K562 (cell line): ENCODE results near the gene EIF1. TPM values are rescaled to one million over a fixed set of nuclear protein-coding genes. Genes with fewer than 3 reads are reported as not detected.
A peak's percentile ranks its signal among the peaks of the same experiment; 100 is the strongest.

Experiments
- BHLHE40 ChIP-seq: IDR thresholded peaks from 2 replicates; pipeline ENCODE4 v1.6.1; 2011; ENCODE audit warnings: low read length, improper control_type of control experiment
- FOXK1 ChIP-seq: sonication (generic); formaldehyde crosslinking; IDR thresholded peaks from 2 replicates; pipeline ENCODE4 v1.8.0; 2022; ENCODE audit warnings: missing genetic modification reagents, mild to moderate bottlenecking, borderline replicate concordance
- HLTF ChIP-seq: fragments of 450-650 bp; IDR thresholded peaks from 2 replicates; pipeline ENCODE4 v1.6.1; 2016
- SRSF1 ChIP-seq: fragments of 200-400 bp; formaldehyde crosslinking; IDR thresholded peaks from 2 replicates; pipeline ENCODE4 v1.6.1; 2017; ENCODE audit warnings: mild to moderate bottlenecking, low read depth, low read length, moderate library complexity
- polyA plus RNA-seq, 8 experiments: library from polyadenylated mRNA; depleted of rRNA in 4 of 8; stranded (reverse) in 5 of 8; unstranded in 3 of 8; fragments of >200 nt; fragmentation: Nextera tagmentation in 2 of 8; fragmentation: Illumina TruSeq in 1 of 8; extraction: Ambion mirVana in 2 of 8; extraction: Trizol in 1 of 8; gene quantifications; 2 replicates each; pipeline versions ENCODE4 v1.2.1 to v1.2.3, GENCODE V29; 2011 to 2014; ENCODE audit warnings: inconsistent platforms in 1 of 8, missing spikeins in 1 of 8
- total RNA-seq, 7 experiments: library from RNA; depleted of rRNA in 6 of 7; stranded (reverse); fragments of >200 nt in 6 of 7; fragmentation: Illumina TruSeq in 2 of 7; extraction: Trizol in 2 of 7; gene quantifications; 2 replicates each; pipeline versions ENCODE4 v1.2.1 to v1.2.3, GENCODE V29; 2011 to 2021; ENCODE audit warnings: low replicate concordance in 1 of 7
- TF ChIP-seq, protein P1 (sequence below), 2 experiments: fragments of 450-650 bp; IDR thresholded peaks; 2 replicates each; pipeline ENCODE4 v1.6.1; 2016; ENCODE audit warnings: mild to moderate bottlenecking in 2 of 2, borderline replicate concordance in 1 of 2, low read depth in 1 of 2, moderate library complexity in 1 of 2
- TF ChIP-seq, protein P2 (sequence below), 2 experiments: IDR thresholded peaks; 2 replicates each; pipeline ENCODE4 v1.6.1; 2011; ENCODE audit warnings: borderline replicate concordance in 1 of 2, control low read depth in 1 of 2, low read depth in 1 of 2, low read length in 1 of 2, mild to moderate bottlenecking in 1 of 2, mixed read lengths in 1 of 2, moderate library complexity in 1 of 2; ENCODE audit not compliant: insufficient read depth in 1 of 2, insufficient read length in 1 of 2, poor library complexity in 1 of 2, severe bottlenecking in 1 of 2; ENCODE audit errors: extremely low read depth in 1 of 2
- TF ChIP-seq, protein P3 (sequence below), 2 experiments: fragments of 450-650 bp; formaldehyde crosslinking in 1 of 2; IDR thresholded peaks; 2 replicates each; pipeline versions ENCODE4 v1.4.0 to v1.6.1; 2014 to 2020; ENCODE audit warnings: mild to moderate bottlenecking in 2 of 2, borderline replicate concordance in 1 of 2, low read depth in 1 of 2

EIF1 gene
- total and polyA plus RNA-seq, 9 of the 15 experiments (the other 6 are each of a cell fraction or from before 2014, with no cell fraction given) = 67.0 to 1,204 (median 320) TPM

DNA sequence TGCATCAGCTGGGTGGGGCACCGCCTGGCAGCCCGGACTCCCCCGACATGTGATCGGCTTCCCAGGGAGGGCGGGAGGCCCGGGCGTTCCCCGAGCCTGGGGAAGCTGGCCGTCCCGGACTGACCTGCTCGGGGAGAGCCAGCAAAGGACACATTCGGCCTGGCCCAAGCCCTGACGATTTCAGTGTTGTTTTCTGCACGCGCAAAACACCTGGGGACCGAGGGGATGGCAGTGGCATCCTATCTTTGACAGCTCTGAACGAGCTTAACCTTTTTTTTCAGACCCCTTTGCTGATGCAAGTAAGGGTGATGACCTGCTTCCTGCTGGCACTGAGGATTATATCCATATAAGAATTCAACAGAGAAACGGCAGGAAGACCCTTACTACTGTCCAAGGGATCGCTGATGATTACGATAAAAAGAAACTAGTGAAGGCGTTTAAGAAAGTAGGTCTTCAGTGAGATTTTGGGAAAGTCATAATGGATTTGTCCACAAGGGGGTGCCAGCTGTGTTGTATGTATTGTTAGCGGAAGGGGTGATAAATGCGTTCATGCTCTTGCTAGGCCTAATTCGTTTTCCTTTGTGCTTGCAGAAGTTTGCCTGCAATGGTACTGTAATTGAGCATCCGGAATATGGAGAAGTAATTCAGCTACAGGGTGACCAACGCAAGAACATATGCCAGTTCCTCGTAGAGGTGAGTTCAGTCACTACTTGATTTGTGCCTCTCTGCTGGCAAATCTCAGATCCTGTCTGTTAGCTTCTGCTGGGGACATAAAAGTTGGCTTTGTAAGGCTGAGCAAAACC is 1.0 kb downstream of the EIF1 start (continued):
- TF ChIP-seq, protein P1, sequence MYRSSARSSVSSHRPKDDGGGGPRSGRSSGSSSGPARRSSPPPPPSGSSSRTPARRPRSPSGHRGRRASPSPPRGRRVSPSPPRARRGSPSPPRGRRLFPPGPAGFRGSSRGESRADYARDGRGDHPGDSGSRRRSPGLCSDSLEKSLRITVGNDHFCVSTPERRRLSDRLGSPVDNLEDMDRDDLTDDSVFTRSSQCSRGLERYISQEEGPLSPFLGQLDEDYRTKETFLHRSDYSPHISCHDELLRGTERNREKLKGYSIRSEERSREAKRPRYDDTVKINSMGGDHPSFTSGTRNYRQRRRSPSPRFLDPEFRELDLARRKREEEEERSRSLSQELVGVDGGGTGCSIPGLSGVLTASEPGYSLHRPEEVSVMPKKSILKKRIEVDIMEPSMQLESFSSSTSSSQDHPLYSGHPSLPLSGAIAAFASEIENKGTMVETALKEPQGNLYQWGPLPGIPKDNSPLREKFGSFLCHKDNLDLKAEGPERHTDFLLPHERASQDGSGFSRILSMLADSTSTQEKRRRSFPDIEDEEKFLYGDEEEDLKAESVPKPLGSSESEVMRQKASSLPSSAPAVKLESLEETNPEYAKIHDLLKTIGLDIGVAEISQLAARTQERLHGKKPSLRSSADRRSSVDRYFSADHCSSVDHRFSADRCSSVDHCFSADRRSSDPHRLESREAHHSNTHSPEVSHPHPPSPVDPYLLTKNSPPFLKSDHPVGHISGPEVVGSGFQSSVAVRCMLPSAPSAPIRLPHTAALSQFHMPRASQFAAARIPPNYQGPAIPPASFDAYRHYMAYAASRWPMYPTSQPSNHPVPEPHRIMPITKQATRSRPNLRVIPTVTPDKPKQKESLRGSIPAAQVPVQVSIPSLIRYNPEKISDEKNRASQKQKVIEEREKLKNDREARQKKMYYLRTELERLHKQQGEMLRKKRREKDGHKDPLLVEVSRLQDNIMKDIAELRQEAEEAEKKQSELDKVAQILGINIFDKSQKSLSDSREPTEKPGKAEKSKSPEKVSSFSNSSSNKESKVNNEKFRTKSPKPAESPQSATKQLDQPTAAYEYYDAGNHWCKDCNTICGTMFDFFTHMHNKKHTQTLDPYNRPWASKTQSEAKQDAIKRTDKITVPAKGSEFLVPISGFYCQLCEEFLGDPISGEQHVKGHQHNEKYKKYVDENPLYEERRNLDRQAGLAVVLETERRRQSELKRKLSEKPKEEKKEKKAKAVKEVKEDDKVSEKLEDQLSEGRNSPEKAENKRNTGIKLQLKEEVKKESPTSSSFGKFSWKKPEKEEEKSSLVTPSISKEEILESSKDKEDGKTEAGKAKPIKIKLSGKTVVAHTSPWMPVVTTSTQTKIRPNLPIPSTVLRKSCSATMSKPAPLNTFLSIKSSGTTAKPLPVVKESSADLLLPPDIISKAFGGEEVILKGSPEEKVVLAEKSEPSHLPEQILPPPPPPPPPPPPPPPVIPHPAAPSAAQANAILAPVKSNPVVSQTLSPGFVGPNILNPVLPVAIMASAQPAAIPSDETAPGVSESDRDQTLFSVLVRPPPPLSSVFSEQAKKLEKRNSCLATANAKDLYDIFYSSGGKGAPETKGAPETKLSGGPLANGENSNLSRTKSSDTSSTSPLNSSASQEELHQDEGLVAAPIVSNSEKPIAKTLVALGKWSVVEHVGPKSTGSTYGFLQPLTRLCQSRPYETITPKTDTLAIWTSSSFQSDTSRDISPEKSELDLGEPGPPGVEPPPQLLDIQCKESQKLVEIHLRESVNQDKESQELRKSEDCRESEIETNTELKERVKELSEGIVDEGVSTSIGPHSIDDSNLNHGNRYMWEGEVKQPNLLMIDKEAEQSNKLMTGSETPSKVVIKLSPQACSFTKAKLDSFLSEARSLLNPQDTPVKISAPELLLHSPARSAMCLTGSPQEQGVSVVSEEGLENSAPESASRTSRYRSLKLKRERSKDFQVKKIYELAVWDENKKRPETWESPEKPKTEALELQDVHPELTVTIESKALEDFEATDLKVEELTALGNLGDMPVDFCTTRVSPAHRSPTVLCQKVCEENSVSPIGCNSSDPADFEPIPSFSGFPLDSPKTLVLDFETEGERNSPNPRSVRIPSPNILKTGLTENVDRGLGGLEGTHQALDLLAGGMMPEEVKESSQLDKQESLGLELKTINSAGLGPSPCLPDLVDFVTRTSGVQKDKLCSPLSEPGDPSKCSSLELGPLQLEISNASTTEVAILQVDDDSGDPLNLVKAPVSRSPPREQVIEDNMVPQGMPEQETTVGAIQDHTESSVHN (IDR thresholded peaks at IDR 0.05; ENCODE audit: borderline replicate concordance in 1 of 2, low read depth in 1 of 2) = peak in 1 of 2 experiments; percentile 74; a peak in 2 of 4 replicates
- TF ChIP-seq FOXK1 (peak; percentile 64; the same call in 1 of the 2 replicates), SRSF1 (no peak), HLTF (no peak), BHLHE40 (no peak; the same call in 1 of the 2 replicates)
- TF ChIP-seq, protein P2, sequence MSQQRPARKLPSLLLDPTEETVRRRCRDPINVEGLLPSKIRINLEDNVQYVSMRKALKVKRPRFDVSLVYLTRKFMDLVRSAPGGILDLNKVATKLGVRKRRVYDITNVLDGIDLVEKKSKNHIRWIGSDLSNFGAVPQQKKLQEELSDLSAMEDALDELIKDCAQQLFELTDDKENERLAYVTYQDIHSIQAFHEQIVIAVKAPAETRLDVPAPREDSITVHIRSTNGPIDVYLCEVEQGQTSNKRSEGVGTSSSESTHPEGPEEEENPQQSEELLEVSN (IDR thresholded peaks at IDR 0.05; ENCODE audit: borderline replicate concordance in 1 of 2, extremely low read depth in 1 of 2, insufficient read depth in 1 of 2, insufficient read length in 1 of 2, low read depth in 1 of 2, low read length in 1 of 2, poor library complexity in 1 of 2, severe bottlenecking in 1 of 2) = no peak
- TF ChIP-seq, protein P3, sequence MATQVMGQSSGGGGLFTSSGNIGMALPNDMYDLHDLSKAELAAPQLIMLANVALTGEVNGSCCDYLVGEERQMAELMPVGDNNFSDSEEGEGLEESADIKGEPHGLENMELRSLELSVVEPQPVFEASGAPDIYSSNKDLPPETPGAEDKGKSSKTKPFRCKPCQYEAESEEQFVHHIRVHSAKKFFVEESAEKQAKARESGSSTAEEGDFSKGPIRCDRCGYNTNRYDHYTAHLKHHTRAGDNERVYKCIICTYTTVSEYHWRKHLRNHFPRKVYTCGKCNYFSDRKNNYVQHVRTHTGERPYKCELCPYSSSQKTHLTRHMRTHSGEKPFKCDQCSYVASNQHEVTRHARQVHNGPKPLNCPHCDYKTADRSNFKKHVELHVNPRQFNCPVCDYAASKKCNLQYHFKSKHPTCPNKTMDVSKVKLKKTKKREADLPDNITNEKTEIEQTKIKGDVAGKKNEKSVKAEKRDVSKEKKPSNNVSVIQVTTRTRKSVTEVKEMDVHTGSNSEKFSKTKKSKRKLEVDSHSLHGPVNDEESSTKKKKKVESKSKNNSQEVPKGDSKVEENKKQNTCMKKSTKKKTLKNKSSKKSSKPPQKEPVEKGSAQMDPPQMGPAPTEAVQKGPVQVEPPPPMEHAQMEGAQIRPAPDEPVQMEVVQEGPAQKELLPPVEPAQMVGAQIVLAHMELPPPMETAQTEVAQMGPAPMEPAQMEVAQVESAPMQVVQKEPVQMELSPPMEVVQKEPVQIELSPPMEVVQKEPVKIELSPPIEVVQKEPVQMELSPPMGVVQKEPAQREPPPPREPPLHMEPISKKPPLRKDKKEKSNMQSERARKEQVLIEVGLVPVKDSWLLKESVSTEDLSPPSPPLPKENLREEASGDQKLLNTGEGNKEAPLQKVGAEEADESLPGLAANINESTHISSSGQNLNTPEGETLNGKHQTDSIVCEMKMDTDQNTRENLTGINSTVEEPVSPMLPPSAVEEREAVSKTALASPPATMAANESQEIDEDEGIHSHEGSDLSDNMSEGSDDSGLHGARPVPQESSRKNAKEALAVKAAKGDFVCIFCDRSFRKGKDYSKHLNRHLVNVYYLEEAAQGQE (IDR thresholded peaks at IDR 0.05; ENCODE audit: borderline replicate concordance) = 0 out of 2 replicates have a peak, but pooled peaks have one; percentile 29
- TF ChIP-seq, protein P3 (CRISPR knock-in tag; IDR thresholded peaks at IDR 0.05; ENCODE audit: low read depth) = no peak
